GM19463 (cell line): ENCODE results near the gene HLF.

Experiments
- ATAC-seq: cut with Tn5 transposase; IDR thresholded peaks from one replicate; pipeline ENCODE4 v1.9.1; 2021; ENCODE audit warnings: mild to moderate bottlenecking, moderate library complexity; ENCODE audit not compliant: unreplicated experiment

Gene HLF

GRCh38 chr17:55289978-55290377 is 25.2 kb downstream of the HLF start:
- no peak for ATAC-seq

DNA sequence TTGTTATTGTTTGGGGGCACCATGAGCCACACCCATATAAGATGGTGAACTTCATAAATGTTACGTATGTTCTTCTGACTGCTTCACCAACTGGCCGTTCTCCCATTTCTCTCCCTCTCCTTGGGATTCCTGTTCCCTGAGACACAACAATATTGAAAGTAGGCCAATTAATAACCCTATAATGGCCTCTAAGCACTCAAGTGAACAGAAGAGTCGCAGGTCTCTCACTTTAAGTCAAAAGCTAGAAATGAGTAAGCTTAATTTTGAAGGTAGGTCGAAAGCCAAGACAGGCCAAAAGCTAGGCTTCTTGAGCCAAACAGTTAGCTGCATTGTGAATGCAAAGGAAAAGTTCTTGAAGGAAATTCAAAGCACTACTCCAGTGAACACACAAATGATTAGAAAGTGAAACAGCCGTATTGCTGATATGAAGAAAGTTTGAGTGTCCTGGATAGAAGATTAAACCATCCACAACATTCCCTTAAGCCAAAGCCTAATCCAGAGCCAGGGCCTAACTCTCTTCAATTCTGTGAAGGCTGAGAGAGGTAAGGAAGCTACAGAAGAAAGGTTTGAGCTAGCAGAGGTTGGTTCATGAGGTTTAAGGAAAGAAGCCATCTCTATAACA is 25.8 kb downstream of the HLF start:
- no peak for ATAC-seq

DNA sequence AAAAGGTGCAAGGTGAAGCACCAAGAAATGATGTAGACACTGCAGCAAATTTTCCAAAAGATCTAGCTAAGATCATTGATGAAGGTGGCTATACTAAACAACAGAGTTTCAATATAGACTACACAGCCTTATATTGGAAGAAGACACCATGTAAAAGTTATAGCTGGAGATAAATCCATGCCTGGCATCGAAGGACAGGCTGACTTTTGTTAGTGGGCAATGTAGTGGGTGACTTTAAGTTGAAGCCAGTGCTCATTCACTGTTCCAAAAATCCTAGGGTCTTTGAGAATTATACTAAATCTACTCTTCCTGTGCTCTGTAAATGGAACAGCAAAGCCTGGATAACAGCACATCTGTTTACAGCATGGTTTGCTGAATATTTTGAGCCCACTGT is 26.4 kb downstream of the HLF start:
- no peak for ATAC-seq

- no peak for ATAC-seq
These were observed 27.3 kb downstream of the HLF start for GRCh38 chr17:55292094-55292493.

GRCh38 chr17:55294042-55294751 is 29.4 kb downstream of the HLF start:
- no peak for ATAC-seq

DNA sequence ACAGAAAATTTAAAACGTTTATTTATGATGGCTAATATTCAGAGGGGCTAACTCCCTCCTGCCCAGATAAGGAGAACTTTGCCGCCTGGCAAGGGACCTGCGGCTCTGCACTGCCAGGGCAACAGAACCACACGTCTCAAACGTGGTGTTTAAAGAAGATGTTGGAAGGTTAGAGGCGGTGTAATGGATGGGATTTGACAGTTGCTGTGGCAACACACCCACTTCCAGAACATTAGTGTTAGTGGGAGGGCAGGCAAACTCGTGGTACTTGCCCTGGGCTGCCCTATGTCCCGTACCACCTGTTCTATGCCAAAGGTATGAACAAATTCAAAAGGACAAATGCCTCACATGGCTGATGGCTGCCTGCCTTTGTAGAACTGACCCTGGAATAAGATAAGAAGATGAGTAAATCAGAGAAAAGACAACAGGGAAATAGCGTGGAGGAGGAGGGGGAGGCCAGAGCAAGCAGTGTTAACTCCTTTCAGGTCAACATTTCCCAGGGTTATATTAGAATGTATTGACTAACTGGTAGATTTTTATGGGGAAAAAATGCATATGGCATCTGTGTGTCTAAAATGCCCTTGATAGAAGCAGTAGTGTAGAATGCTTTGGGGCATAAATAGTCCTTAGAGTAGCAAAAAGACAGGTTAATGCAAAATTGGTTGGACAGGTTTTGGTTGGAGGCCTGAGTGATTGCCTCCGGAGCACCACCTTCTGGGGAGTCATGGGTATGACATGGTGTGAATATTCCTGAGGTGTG is 30.8 kb downstream of the HLF start:
- ATAC-seq = peak; percentile 81

- no peak for ATAC-seq
These were observed 31.5 kb downstream of the HLF start for GRCh38 chr17:55296171-55296695.

DNA sequence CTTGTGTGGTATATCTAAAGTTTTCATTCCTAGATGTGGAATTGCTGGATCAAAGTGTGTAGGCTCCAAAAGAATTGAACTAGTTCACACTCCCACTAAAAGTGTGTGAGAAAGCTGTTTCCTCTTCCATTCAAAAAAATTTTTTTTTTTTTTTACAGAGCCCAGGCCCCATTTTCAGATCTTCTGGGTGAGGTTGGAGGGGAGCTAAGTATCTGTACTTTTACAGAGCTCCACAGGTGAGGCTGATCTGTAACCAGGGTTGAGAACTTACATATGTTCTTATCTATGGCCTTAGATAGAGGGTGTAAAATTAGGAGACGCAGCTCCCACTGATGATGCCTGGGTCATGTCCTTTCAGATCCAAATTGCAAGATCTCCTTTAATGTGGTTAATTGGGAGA is 31.9 kb downstream of the HLF start:
- no peak for ATAC-seq

- ATAC-seq = no peak
These were observed 33.5 kb downstream of the HLF start for GRCh38 chr17:55298111-55298730.

DNA sequence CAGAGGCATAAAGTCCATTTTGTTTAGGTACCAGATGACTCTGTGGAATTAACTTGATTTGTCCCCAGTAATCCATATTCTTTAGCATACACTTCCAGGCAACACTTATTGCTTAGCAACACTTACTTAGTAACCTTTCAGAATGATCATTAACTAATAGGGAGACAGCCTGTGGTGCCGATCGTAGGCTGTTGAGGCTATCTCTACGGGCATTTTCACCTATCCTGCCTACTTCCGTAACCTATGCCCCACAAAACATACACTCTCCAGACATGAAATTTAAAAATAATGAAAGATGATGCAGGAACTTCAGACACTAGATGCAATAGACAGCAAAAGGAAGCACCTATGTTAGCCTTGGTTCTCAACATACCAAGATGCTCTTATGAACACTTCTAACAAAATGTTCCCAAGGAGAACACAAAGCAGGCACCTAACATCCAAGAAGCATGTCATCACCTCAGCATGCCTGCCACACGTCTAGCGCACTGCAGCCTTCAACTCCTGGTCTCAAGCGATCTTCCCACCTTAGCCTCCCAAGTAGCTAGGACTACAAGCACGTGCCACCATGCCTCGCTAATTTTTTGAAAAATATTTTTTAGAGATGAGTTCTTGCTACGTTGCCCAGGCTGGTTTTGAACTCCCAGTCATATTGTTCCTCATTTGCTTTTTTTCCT is 34.5 kb downstream of the HLF start:
- ATAC-seq = no peak

GRCh38 chr17:55299890-55300289 is 35.1 kb downstream of the HLF start:
- no peak for ATAC-seq

DNA sequence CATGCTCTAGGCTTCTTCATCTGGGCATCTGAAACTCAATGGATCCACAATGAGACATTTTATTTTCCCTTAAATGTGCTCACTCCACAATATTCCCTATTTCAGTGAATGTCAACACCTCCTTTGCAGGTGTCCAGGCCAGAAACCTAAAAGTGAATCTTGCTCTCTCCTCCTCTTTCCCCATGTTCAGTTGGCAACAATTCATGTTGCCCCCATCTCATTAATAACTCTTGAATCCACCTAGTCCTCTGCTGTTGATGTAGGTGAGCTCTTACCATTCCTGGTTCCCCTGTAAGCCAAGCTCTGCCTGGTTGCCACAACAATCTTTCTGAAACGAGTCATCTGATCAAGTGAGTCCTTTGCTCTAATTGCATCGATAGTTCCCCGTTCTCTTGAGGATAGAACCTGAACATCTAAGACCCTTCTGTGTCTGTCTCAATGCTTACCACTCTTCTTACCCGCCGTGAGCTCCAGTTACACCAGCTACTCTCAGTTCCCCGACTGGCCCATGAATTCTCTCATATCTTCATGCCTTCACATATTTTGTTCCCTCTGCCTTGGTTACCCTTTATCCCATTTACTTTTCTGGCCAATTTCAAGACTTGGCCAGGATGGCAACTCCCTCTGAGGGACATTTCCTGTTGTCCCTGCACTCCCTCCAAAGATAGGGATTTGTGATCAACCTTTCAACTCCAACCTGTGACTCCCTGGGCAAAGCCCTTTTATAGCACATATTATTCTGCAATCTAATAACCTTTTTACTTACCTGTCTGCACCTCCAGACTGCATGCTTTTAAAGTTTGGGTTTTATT is 35.9 kb downstream of the HLF start:
- no peak for ATAC-seq

DNA sequence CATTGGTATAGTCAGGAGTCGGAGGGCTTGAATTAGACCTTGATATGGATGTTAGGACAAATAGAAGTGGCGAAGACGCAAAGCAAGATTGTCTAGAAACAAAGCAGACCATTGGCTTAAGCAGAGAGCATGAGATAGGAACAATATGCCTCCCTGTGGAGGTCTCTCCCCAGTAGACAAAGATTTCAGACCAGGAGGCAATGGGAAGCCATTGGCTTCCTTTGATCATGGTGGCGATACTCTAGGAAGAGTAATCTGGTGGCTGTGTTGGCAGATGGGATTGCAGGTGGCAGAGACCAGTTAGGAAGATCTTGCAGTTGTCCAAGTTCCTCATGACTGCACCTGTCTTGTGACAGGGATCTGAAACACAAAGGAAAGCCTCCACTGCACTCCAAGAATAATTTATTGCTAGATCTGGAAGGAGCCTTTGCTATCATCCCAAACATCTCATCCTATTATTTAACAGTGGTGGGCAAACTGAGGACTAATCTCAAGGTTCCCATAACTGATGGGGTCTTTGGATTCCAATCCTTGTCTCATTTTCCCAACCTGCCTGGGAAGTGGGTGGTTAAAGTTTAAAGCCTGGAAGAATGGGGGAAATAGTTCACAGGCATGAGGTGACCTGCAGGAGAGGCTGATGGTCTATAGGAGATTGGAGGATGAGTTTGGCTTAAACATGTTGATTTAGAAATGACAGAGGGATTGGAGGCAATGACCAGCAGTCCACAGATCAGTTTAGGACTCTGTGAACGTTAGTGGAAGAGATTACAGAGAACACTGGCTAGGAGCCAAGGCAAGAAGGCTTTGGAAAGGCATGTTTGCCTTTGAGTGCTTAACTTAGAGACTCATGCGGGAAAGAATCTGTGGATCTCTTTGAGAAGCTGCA is 37.0 kb downstream of the HLF start:
- ATAC-seq = no peak

GRCh38 chr17:55302407-55302787 is 37.6 kb downstream of the HLF start:
- ATAC-seq = no peak

DNA sequence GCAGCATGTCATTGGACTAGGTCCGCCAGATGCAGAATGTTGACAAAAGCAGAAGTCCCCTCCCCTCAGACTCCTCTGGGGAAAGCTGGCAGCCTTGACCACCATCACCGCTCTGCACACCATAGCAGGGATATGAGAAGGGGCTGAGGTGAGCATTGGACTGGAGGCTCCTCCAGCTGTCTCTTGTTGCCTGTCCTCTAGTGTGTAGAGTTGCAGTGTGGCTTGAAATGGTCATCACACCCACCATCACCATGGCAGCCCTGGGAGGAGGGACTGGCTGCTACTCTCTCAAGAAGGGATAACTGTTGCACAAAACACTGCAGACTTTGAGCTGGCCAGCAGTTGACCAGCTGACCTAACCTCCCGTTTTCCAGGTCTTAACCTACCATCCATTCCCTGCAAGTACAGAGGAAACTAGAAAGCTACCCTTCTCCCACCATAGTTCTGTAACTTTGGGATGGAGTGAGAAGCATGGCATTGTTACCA is 38.3 kb downstream of the HLF start:
- ATAC-seq = no peak

- no peak for ATAC-seq
These were observed 39.0 kb downstream of the HLF start for GRCh38 chr17:55303701-55304145.

- ATAC-seq = no peak
These were observed 39.6 kb downstream of the HLF start for GRCh38 chr17:55304171-55304859.
